K562 (cell line): ENCODE measurements around the gene ENC1. TPM values are rescaled to one million over a fixed set of nuclear protein-coding genes. Genes with fewer than 3 reads are reported as not detected.

ENCODE experiments used
- ATAC-seq: fragments of 200-7000 bp; cut with Tn5 transposase; 3 replicates; pipeline ENCODE4 v1.9.1; 2020; ENCODE audit warnings: moderate library complexity
- Bru-seq: library from RNA; stranded (reverse); fragments of 400-500 nt; gene quantifications from one replicate; lab custom pipeline; 2021; lab: Mats Ljungman, UMichigan
- BruChase-seq, 2 experiments: library from RNA; stranded (reverse); fragments of 400-500 nt; gene quantifications; one replicate each; lab custom pipeline; 2021; lab: Mats Ljungman, UMichigan
- BruUV-seq: library from RNA; stranded (reverse); fragments of 400-500 nt; replicated peaks from 2 replicates; lab custom pipeline; 2021; lab: Mats Ljungman, UMichigan
- CTCF ChIA-PET: fragments of 300-600 bp; formaldehyde crosslinking; extraction: SDS; loops from one replicate; lab custom pipeline; 2021; ENCODE audit warnings: low intra/inter-chr PET ratio; lab: Yijun Ruan, JAX
- POLR2A ChIA-PET: fragments of 300-600, 350-650 bp; sonication (Branson Sonifier 250); formaldehyde crosslinking; extraction: SDS; loops from one replicate; lab custom pipeline; 2021; ENCODE audit warnings: antibody characterized with exemption, inconsistent platforms; lab: Yijun Ruan, JAX
- DNase-seq, 4 experiments: peaks; one replicate each; pipeline versions ENCODE4 v3.0.0 to v3.0.0-alpha.2; 2011 to 2018; ENCODE audit warnings: low spot score in 3 of 4, mixed read lengths in 3 of 4; ENCODE audit errors: extremely low read depth in 1 of 4
- FAIRE-seq: peaks from 2 replicates; lab custom pipeline; 2011; peaks lifted over from hg19 to GRCh38; lab: Jason Lieb, UNC
- H2AFZ ChIP-seq: 2 replicates; pipeline ENCODE4 v1.6.0; 2011; ENCODE audit warnings: low read depth, low read length, control low read depth, inconsistent platforms
- H3K27ac ChIP-seq: fragments of 200-600 bp; 3 replicates; pipeline ENCODE4 v1.8.0; 2011; ENCODE audit warnings: low read depth, mild to moderate bottlenecking, control low read depth, inconsistent platforms, low read length, moderate library complexity, mixed read lengths; ENCODE audit errors: extremely low read depth
- H3K27me3 ChIP-seq, 2 experiments: fragments of 300-600 bp in 1 of 2; 2 replicates in 1 of 2; 3 replicates in 1 of 2; pipeline versions ENCODE4 v1.6.0 to v1.8.0; 2011; ENCODE audit warnings: inconsistent platforms in 2 of 2, low read length in 2 of 2, mild to moderate bottlenecking in 1 of 2, mixed read lengths in 1 of 2, moderate library complexity in 1 of 2; ENCODE audit not compliant: control insufficient read depth in 2 of 2, insufficient read depth in 2 of 2
- H3K36me3 ChIP-seq: fragments of 300-600 bp; 3 replicates; pipeline ENCODE4 v1.8.0; 2011; ENCODE audit warnings: mild to moderate bottlenecking, low read length, inconsistent platforms; ENCODE audit not compliant: control insufficient read depth, insufficient read depth
- H3K4me1 ChIP-seq, 2 experiments: fragments of 200-600 bp in 1 of 2; replicated peaks in 1 of 2; 2 replicates in 1 of 2; 3 replicates in 1 of 2; pipeline versions ENCODE4 v1.5.1 to v1.8.0; 2011; ENCODE audit warnings: inconsistent platforms in 2 of 2, low read length in 2 of 2, mild to moderate bottlenecking in 1 of 2, mixed read lengths in 1 of 2, moderate library complexity in 1 of 2; ENCODE audit not compliant: control insufficient read depth in 2 of 2, insufficient read depth in 2 of 2
- H3K4me2 ChIP-seq: 2 replicates; pipeline ENCODE4 v1.6.1; 2011; ENCODE audit warnings: low read length, control low read depth, inconsistent platforms, mixed read lengths; ENCODE audit not compliant: insufficient read depth
- H3K4me3 ChIP-seq: fragments of 200-600 bp; sonication (generic), shearing (Covaris generic); 2 replicates; pipeline ENCODE4 v1.5.1; 2016; ENCODE audit warnings: control low read depth, inconsistent platforms
- H3K79me2 ChIP-seq: fragments of 200-600 bp; 3 replicates; pipeline ENCODE4 v1.8.0; 2011; ENCODE audit warnings: low read length, inconsistent platforms; ENCODE audit not compliant: control insufficient read depth, insufficient read depth
- H3K9ac ChIP-seq, 2 experiments: 2 replicates each; pipeline versions ENCODE4 v1.6.0 to v1.6.1; 2011; ENCODE audit warnings: low read depth in 2 of 2, low read length in 2 of 2, control low read depth in 1 of 2, inconsistent platforms in 1 of 2, mild to moderate bottlenecking in 1 of 2, mixed read lengths in 1 of 2; ENCODE audit not compliant: insufficient read depth in 1 of 2
- H3K9me1 ChIP-seq: one replicate; pipeline ENCODE4 v1.6.0; 2011; ENCODE audit warnings: inconsistent platforms, mild to moderate bottlenecking, low read length, moderate library complexity; ENCODE audit not compliant: control insufficient read depth, insufficient read depth
- H3K9me3 ChIP-seq: replicated peaks from 2 replicates; pipeline ENCODE4 v1.5.1; 2011; ENCODE audit warnings: low read depth, low read length, inconsistent platforms; ENCODE audit not compliant: control insufficient read depth, insufficient read depth
- H4K20me1 ChIP-seq: replicated peaks from 2 replicates; pipeline ENCODE4 v1.6.1; 2011; ENCODE audit warnings: low read length, inconsistent platforms, mixed read lengths; ENCODE audit not compliant: control insufficient read depth, insufficient read depth
- BDP1 ChIP-seq: IDR thresholded peaks from 3 replicates; pipeline ENCODE4 v1.6.1; 2011; ENCODE audit not compliant: insufficient read length, insufficient read depth
- FOS ChIP-seq: IDR thresholded peaks from 3 replicates; pipeline ENCODE4 v1.6.1; 2011; ENCODE audit not compliant: insufficient read length; ENCODE audit errors: extremely low read depth
- L3MBTL2 ChIP-seq: fragments of 450-650 bp; IDR thresholded peaks from 2 replicates; pipeline ENCODE4 v1.6.1; 2016; ENCODE audit warnings: mild to moderate bottlenecking, moderate library complexity
- MYNN ChIP-seq, 2 experiments: sonication (generic); formaldehyde crosslinking in 1 of 2; IDR thresholded peaks; 2 replicates each; pipeline versions ENCODE4 v1.5.0 to v1.6.1; 2016 to 2020; ENCODE audit warnings: antibody characterized with exemption in 1 of 2, missing genetic modification reagents in 1 of 2
- NCOA6 ChIP-seq: fragments of 450-650 bp; IDR thresholded peaks from 2 replicates; pipeline ENCODE4 v1.6.1; 2017; ENCODE audit warnings: mild to moderate bottlenecking
- NR2C2 ChIP-seq, 2 experiments: fragments of 200-800 bp in 1 of 2; sonication (Bioruptor generic) in 1 of 2; sonication (generic) in 1 of 2; formaldehyde crosslinking in 1 of 2; IDR thresholded peaks; 2 replicates each; pipeline versions ENCODE4 v1.6.1 to v1.8.0; 2016 to 2022; ENCODE audit warnings: mild to moderate bottlenecking in 1 of 2, missing compliant biosample characterization in 1 of 2, missing genetic modification characterization in 1 of 2, missing genetic modification reagents in 1 of 2
- SMARCE1 ChIP-seq: fragments of 450-650 bp; IDR thresholded peaks from 2 replicates; pipeline ENCODE4 v1.7.1; 2016; ENCODE audit warnings: mild to moderate bottlenecking
- UBTF ChIP-seq, 2 experiments: IDR thresholded peaks; 2 replicates each; pipeline ENCODE4 v1.6.1; 2012; ENCODE audit warnings: improper control_type of control experiment in 2 of 2, low read depth in 2 of 2, low read length in 2 of 2, borderline replicate concordance in 1 of 2
- YY1 ChIP-seq, 3 experiments: IDR thresholded peaks; 2 replicates each; pipeline ENCODE4 v1.6.1; 2011; ENCODE audit warnings: low read length in 2 of 3, mild to moderate bottlenecking in 2 of 3, moderate library complexity in 2 of 3, borderline replicate concordance in 1 of 3, control low read depth in 1 of 3, low read depth in 1 of 3; ENCODE audit not compliant: insufficient read depth in 3 of 3, insufficient replicate concordance in 2 of 3, control insufficient read depth in 1 of 3, insufficient read length in 1 of 3; ENCODE audit errors: extremely low read depth in 1 of 3
- ZBTB1 ChIP-seq: sonication (generic); formaldehyde crosslinking; IDR thresholded peaks from 2 replicates; pipeline ENCODE4 v1.8.1; 2023; ENCODE audit warnings: missing genetic modification reagents, low read depth, mild to moderate bottlenecking, borderline replicate concordance
- ZBTB33 ChIP-seq: sonication (generic); formaldehyde crosslinking; IDR thresholded peaks from 2 replicates; pipeline ENCODE4 v1.8.1; 2023; ENCODE audit warnings: mild to moderate bottlenecking, missing genetic modification reagents
- WGBS: fragments of 100-300 bp; shearing (Covaris generic); methylation state at CpG from one replicate; pipeline ENCODE4 v1.1.6; 2016; ENCODE audit warnings: low coverage, mixed read lengths; ENCODE audit not compliant: insufficient coverage; ENCODE audit errors: missing lambda C conversion rate; 5-methylcytosine and 5-hydroxymethylcytosine counted together
- in situ Hi-C: fragments of 300-500 bp; cut with MboI; formaldehyde crosslinking; loops from 4 replicates; pipeline ENCODE4 v1.15.0; 2018; ENCODE audit warnings: inconsistent platforms, mixed read lengths
- intact Hi-C: fragments of 100-400 bp; cut with micrococcal nuclease; formaldehyde crosslinking; loops from 2 replicates; pipeline ENCODE4 v1.14.2; 2022
- long read RNA-seq, 3 experiments: library from polyadenylated mRNA in 2 of 3; library from RNA in 1 of 3; unstranded in 2 of 3; stranded (forward) in 1 of 3; transcript quantifications; one replicate each; pipeline ENCODE4 v2.0.0, GENCODE V29; 2019 to 2022
- polyA minus RNA-seq, 3 experiments: library from RNA; depleted of rRNA, polyadenylated mRNA; stranded (reverse); fragments of >200 nt; gene quantifications; 2 replicates each; pipeline ENCODE4 v1.2.3, GENCODE V29; 2011
- polyA plus RNA-seq, 8 experiments: library from polyadenylated mRNA; depleted of rRNA in 4 of 8; stranded (reverse) in 5 of 8; unstranded in 3 of 8; fragments of >200 nt; fragmentation: Nextera tagmentation in 2 of 8; fragmentation: Illumina TruSeq in 1 of 8; extraction: Ambion mirVana in 2 of 8; extraction: Trizol in 1 of 8; gene quantifications; 2 replicates each; pipeline versions ENCODE4 v1.2.1 to v1.2.3, GENCODE V29; 2011 to 2014; ENCODE audit warnings: inconsistent platforms in 1 of 8, missing spikeins in 1 of 8
- total RNA-seq, 7 experiments: library from RNA; depleted of rRNA in 6 of 7; stranded (reverse); fragments of >200 nt in 6 of 7; fragmentation: Illumina TruSeq in 2 of 7; extraction: Trizol in 2 of 7; gene quantifications; 2 replicates each; pipeline versions ENCODE4 v1.2.1 to v1.2.3, GENCODE V29; 2011 to 2021; ENCODE audit warnings: low replicate concordance in 1 of 7

Gene ENC1
- 0.92 and 4.1 TPM in 2 replicates for total RNA-seq (2011; cell fraction: chromatin; rRNA removed; ENCODE audit: low replicate concordance)
- total RNA-seq (2011; cell fraction: nucleolus; rRNA removed) = 0.66 and 3.7 TPM in 2 replicates
- total RNA-seq (2011; cell fraction: nucleoplasm; rRNA removed) = 0.51 and 0.84 TPM in 2 replicates
- total RNA-seq (2014; rRNA removed) = 0.86 and 4.1 TPM in 2 replicates
- 1.1 and 1.2 TPM in 2 replicates for total RNA-seq (2014; rRNA removed; fragmentation: Illumina TruSeq; extraction: Trizol)
- 1.3 and 1.5 TPM in 2 replicates for total RNA-seq (2015; rRNA removed; fragmentation: Illumina TruSeq; extraction: Trizol)
- 2.5 and 2.6 TPM in 2 replicates for total RNA-seq (2021)
- 1.9 and 3.2 TPM in 2 replicates for polyA plus RNA-seq (2011; rRNA removed)
- polyA plus RNA-seq (2011; cell fraction: cytosol; rRNA removed) = 1.5 and 4.8 TPM in 2 replicates
- 4.3 and 10.7 TPM in 2 replicates for polyA plus RNA-seq (2011; cell fraction: nucleus; rRNA removed)
- 2.0 TPM in 2 replicates for polyA plus RNA-seq (2012)
- 0.97 and 1.1 TPM in 2 replicates for polyA plus RNA-seq (2014; fragmentation: Illumina TruSeq; extraction: Trizol)
- under 1 TPM; 0.17 to 0.37 TPM for polyA plus RNA-seq (2014; fragmentation: Nextera tagmentation; extraction: Ambion mirVana)
- polyA plus RNA-seq (2014; rRNA removed) = 0.67 and 0.91 TPM in 2 replicates
- 5.4 and 9.5 TPM in 2 replicates for polyA minus RNA-seq (2011; rRNA and poly(A)+ RNA removed)
- polyA minus RNA-seq (2011; cell fraction: cytosol; rRNA and poly(A)+ RNA removed) = 2.4 and 4.6 TPM in 2 replicates
- polyA minus RNA-seq (2011; cell fraction: nucleus; rRNA and poly(A)+ RNA removed) = 7.8 and 13.5 TPM in 2 replicates
- Bru-seq, nascent RNA = percentile 49 among the genes with signal in this experiment
- percentile 36 among the genes with signal in this experiment for BruChase-seq, experiment 1, labeled RNA remaining after a 2-hour chase
- BruChase-seq, experiment 2, labeled RNA remaining after a 6-hour chase = percentile 41 among the genes with signal in this experiment
- long read RNA-seq, experiment 1 = 0 reads
- long read RNA-seq, experiment 2, partial matches to known transcripts = 1 of 1 reads
- long read RNA-seq, experiment 2, other reads (novel, unspliced or antisense) = 0 of 1 reads
- long read RNA-seq, experiment 3, partial matches to known transcripts = 1 of 1 reads
- long read RNA-seq, experiment 3, other reads (novel, unspliced or antisense) = 0 of 1 reads

GRCh38 chr5:74640450-74640953 is at the start of gene ENC1:
Gene ENC1, minus strand, starts transcription at chr5:74640728. Its CDS starts 4,243 bp downstream, at chr5:74636485.
- peak within 1 kb of the TSS; percentile 36 for H3K4me3 ChIP-seq
- peak; percentile 94 for ATAC-seq
- no peaks in the 10 kb centered on the region for H3K79me2 ChIP-seq
- H4K20me1 ChIP-seq = no peaks in the 10 kb centered on the region
- no peaks in the 10 kb centered on the region for H3K36me3 ChIP-seq
- H3K4me2 ChIP-seq = peak within 1 kb of the TSS; percentile 59
- under 1% methylated on average over 36 of the region's 59 CpGs for WGBS
- in situ Hi-C loops (loop anchor here (25.0 kb wide), 1 partner anchor 603 kb away; no protein-coding TSS in a partner anchor), intact Hi-C loops (loop anchor here (5.0 kb wide), 2 partner anchors 248 to 428 kb away; no protein-coding TSS in a partner anchor)
- peak within 1 kb of the TSS; percentile 65 for H2AFZ ChIP-seq
- H3K9ac ChIP-seq = peak within 1 kb of the TSS in 1 of 2 experiments; percentile 86; a peak in 3 of 4 replicates
- BruUV-seq = no TSS peak
- no peak for FAIRE-seq
- DNase-seq = peak; percentile 55 to 82 (median 58)
- ChIA-PET CTCF (no interaction called here), POLR2A (interaction anchor here (0.7 to 1.9 kb wide), 6 partner anchors 14 to 565 kb away, joined by 3 to 5 read pairs (median 4); no protein-coding TSS in a partner anchor)
- peaks cover 15 to 48% of the 10 kb centered on the region in 2 experiments; a peak in 4 of 5 replicates for H3K27me3 ChIP-seq
- peaks cover 9 to 19% of the 10 kb centered on the region in 2 experiments; a peak in 3 of 5 replicates for H3K4me1 ChIP-seq
- no peaks in the 10 kb centered on the region for H3K9me1 ChIP-seq
- H3K9me3 ChIP-seq = no peaks in the 10 kb centered on the region
- H3K27ac ChIP-seq = no peak within 1 kb of the TSS; the same call in 2 of the 3 replicates
- TF ChIP-seq NCOA6 (no peak), UBTF (IDR thresholded peaks at IDR 0.05; ENCODE audit: borderline replicate concordance in 1 of 2, low read depth in 2 of 2, low read length in 2 of 2) (peak; percentile 79 to 88; a peak in 3 of 4 replicates), L3MBTL2 (peak; percentile 41; the same call in 1 of the 2 replicates), ZBTB1 (peak; percentile 83; the same call in 1 of the 2 replicates), MYNN (IDR thresholded peaks at IDR 0.05) (peak; percentile 23; the same call in 1 of the 2 replicates), MYNN (CRISPR knock-in tag; IDR thresholded peaks at IDR 0.05) (no peak), BDP1 (no peak), SMARCE1 (no peak), ZBTB33 (CRISPR knock-in tag) (peak; percentile 72), FOS (no peak), YY1 (IDR thresholded peaks at IDR 0.05; ENCODE audit: borderline replicate concordance in 1 of 3, control insufficient read depth in 1 of 3, extremely low read depth in 1 of 3, insufficient read depth in 3 of 3, insufficient read length in 1 of 3, insufficient replicate concordance in 2 of 3, low read depth in 1 of 3, low read length in 2 of 3) (peak in 1 of 3 experiments; percentile 22), NR2C2 (CRISPR knock-in tag; IDR thresholded peaks at IDR 0.05) (no peak), NR2C2 (tag; IDR thresholded peaks at IDR 0.05) (no peak)
